RWPE2 (cell line): ENCODE measurements around the gene PLEKHM3.

Experiments
- ATAC-seq: fragments of 200-7000 bp; cut with Tn5 transposase; 3 replicates; pipeline ENCODE4 v1.9.1; 2021; ENCODE audit warnings: low read depth
- DNase-seq: peaks from one replicate; pipeline ENCODE4 v3.0.0-alpha.2; 2020; ENCODE audit warnings: low spot score
- H3K27ac ChIP-seq: fragments of 450-650 bp; 2 replicates; pipeline ENCODE4 v1.5.1; 2017; ENCODE audit warnings: mild to moderate bottlenecking; ENCODE audit not compliant: poor library complexity, severe bottlenecking
- H3K27me3 ChIP-seq: fragments of 250-450 bp; sonication (Bioruptor Pico); 2 replicates; pipeline ENCODE4 v1.5.1; 2021; ENCODE audit warnings: mild to moderate bottlenecking, moderate library complexity; ENCODE audit not compliant: insufficient read depth, poor library complexity, severe bottlenecking
- H3K36me3 ChIP-seq: fragments of 250-450 bp; sonication (Bioruptor Pico); 2 replicates; pipeline ENCODE4 v1.5.1; 2020; ENCODE audit warnings: low read depth, mild to moderate bottlenecking, moderate library complexity
- H3K4me1 ChIP-seq: fragments of 250-450 bp; sonication (Bioruptor Pico); 2 replicates; pipeline ENCODE4 v1.5.1; 2021; ENCODE audit warnings: mild to moderate bottlenecking, moderate library complexity; ENCODE audit not compliant: insufficient read depth, poor library complexity, severe bottlenecking
- H3K4me3 ChIP-seq: fragments of 250-450 bp; sonication (Bioruptor Pico); 2 replicates; pipeline ENCODE4 v1.5.1; 2021; ENCODE audit warnings: mild to moderate bottlenecking, moderate library complexity; ENCODE audit not compliant: severe bottlenecking
- H3K9me3 ChIP-seq: fragments of 250-450 bp; sonication (Bioruptor Pico); 2 replicates; pipeline ENCODE4 v1.5.1; 2021; ENCODE audit warnings: mild to moderate bottlenecking, moderate library complexity; ENCODE audit not compliant: severe bottlenecking
- CTCF ChIP-seq: fragments of 450-650 bp; IDR thresholded peaks from one replicate; pipeline ENCODE4 v1.5.1; 2017; ENCODE audit warnings: mild to moderate bottlenecking, moderate library complexity; ENCODE audit not compliant: poor library complexity, severe bottlenecking

Gene PLEKHM3

GRCh38 chr2:207784898-207785297 is 240.4 kb downstream of the PLEKHM3 start:
- Histone ChIP-seq H3K4me1 (peaks cover 4% of the 10 kb centered on the region), H3K9me3 (no peaks in the 10 kb centered on the region), H3K27me3 (no peaks in the 10 kb centered on the region), H3K36me3 (no peaks in the 10 kb centered on the region), H3K27ac (no peak overlapping the region), H3K4me3 (no peak overlapping the region)
- ATAC-seq (no peak), DNase-seq (no peak)
- no peak for TF ChIP-seq CTCF

GRCh38 chr2:207783514-207783913 is 241.8 kb downstream of the PLEKHM3 start:
- peaks cover 4% of the 10 kb centered on the region for H3K4me1 ChIP-seq
- no peak for DNase-seq
- H3K27me3 ChIP-seq = no peaks in the 10 kb centered on the region
- H3K9me3 ChIP-seq = no peaks in the 10 kb centered on the region
- ATAC-seq = no peak
- no peak overlapping the region for H3K4me3 ChIP-seq
- no peak for TF ChIP-seq CTCF
- H3K36me3 ChIP-seq = no peaks in the 10 kb centered on the region
- no peak overlapping the region for H3K27ac ChIP-seq

GRCh38 chr2:207782238-207783030 is 242.9 kb downstream of the PLEKHM3 start:
- DNase-seq (no peak), ATAC-seq (no peak)
- peaks cover 4% of the 10 kb centered on the region for H3K4me1 ChIP-seq
- H3K9me3 ChIP-seq = no peaks in the 10 kb centered on the region
- TF ChIP-seq CTCF = no peak
- H3K27ac ChIP-seq = no peak overlapping the region
- no peaks in the 10 kb centered on the region for H3K27me3 ChIP-seq
- no peak overlapping the region for H3K4me3 ChIP-seq
- no peaks in the 10 kb centered on the region for H3K36me3 ChIP-seq

GRCh38 chr2:207779523-207779922 is 245.8 kb downstream of the PLEKHM3 start:
- Histone ChIP-seq H3K9me3 (no peaks in the 10 kb centered on the region), H3K4me3 (no peak overlapping the region), H3K36me3 (no peaks in the 10 kb centered on the region), H3K4me1 (no peaks in the 10 kb centered on the region), H3K27ac (no peak overlapping the region), H3K27me3 (no peaks in the 10 kb centered on the region)
- DNase-seq = no peak
- no peak for TF ChIP-seq CTCF
- ATAC-seq = no peak

- no peaks in the 10 kb centered on the region for H3K4me1 ChIP-seq
Observed at GRCh38 chr2:207778298-207778882, 246.9 kb downstream of the PLEKHM3 start.

More at GRCh38 chr2:207778298-207778882, 246.9 kb downstream of the PLEKHM3 start:
- no peaks in the 10 kb centered on the region for H3K9me3 ChIP-seq
- no peak for DNase-seq
- no peak overlapping the region for H3K4me3 ChIP-seq
- H3K27ac ChIP-seq = no peak overlapping the region
- TF ChIP-seq CTCF = no peak
- no peaks in the 10 kb centered on the region for H3K27me3 ChIP-seq
- no peaks in the 10 kb centered on the region for H3K36me3 ChIP-seq
- no peak for ATAC-seq
